HG03457 (cell line): ENCODE data around the gene COX10.
"Not testable (repeated sequence)": the region's sequence is repeated elsewhere in the genome, so short reads cannot be mapped to it uniquely, and the experiment has no call there.

Source experiments
- ATAC-seq: cut with Tn5 transposase; IDR thresholded peaks from one replicate; pipeline ENCODE4 v1.9.1; 2021; ENCODE audit warnings: moderate number of reproducible peaks; ENCODE audit not compliant: unreplicated experiment

COX10 gene

DNA sequence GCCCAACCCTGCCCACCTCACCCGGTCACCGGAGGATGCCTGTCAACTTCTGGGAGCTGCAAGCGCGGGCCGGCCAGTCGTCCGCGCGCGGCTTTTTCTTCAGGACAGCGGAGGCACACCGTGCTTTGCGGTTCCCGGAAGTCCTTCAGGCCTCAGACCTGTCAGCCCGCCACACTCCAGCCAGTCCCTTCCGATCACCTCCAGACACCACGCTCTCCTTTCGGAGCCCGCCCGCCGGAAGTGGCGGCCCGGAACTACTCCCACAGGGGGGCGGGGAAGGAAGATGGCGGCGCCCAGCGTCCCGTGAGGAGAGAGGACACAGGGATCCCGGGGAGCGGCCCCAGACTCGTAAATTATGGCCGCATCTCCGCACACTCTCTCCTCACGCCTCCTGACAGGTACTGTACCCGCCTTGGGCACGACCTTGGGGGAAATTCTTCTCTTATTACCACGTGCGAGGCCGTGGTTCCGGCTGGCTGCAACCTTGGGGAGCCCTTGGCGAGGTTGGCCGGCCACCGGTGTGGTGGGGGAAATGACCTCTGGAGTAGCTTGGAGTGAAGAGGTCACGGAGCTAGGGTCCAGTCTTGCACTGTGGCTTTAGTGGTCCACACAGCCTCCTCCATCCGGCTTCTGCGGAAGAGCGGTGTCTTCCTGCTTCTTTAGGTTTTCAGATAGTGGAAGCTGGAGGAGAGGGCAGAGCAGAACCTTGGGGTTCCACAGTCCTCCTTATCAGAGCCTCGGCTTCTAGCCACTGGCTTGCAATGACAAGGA lies at the start of gene COX10:
COX10 (plus strand) TSS at position 254 of the 771 bp plus-strand sequence; CDS start at position 356, 102 bp downstream.
- peak; percentile 98 for ATAC-seq

DNA sequence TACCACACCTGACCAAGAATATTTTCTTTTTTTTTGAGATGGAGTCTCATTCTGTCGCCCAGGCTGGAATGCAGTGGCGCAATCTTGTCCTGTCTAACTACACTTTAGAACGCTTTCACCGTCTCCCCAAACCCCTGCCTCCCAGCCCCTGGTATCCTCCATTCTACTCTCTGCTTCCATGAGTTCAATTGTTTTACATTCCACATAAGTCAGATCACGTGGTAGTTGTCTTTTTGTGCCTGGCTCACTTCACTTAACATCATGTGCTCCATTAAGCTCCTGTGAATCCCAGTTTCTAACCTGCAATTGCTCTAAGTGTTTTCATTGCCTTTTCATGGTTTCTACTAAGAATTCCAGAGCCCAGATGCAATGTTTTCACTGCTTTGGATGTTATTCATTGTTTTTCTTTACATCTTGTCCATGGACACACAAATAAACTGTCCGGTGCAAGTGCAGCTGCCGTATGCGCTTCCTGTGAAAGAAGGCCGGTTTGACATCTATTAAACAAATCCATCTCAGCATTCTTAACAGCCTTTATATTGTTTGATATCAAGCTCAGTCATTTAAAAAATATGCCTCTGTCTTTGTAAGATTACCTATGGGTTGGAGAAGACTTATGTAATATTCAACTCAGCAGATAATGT lies 47.5 kb upstream of the COX10 start:
- ATAC-seq: not testable (repeated sequence)

DNA sequence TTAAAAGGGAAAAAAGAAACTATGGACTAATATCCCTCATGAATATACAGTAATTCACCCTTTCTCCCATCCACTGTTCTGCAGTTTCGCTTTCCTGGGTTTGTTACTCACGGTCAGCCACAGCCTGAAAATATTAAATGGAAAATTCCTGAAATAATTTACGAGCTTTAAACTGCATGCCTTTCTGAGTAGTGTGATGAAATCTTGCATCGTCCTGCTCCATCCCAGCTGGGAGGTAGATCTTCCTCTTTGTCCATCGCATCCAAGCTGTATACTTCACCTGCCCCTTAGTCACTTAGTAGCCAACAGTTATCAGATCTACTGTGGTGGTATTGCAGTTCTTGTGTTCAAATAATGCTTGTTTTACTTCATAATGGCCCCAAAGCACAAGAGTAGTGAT lies 39.5 kb upstream of the COX10 start:
- not testable (repeated sequence) for ATAC-seq

DNA sequence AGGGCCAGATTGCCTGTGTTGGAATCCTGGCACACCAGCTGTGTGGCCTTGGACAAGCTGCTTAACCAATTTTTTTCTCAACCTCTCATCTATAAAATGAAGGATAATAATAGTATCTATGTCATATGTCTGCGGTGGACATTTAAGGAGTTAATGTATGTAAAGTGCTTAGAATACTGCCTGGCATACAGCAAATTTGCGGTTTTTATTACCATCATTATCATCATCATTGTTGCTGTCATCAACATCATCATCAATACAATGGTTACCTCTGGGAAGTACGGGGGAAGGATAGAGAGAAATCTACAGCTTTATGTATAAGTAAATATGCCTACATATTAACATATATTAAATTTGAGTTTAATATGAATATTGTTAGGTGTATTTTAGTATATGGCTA lies 37.1 kb upstream of the COX10 start:
- no peak for ATAC-seq

DNA sequence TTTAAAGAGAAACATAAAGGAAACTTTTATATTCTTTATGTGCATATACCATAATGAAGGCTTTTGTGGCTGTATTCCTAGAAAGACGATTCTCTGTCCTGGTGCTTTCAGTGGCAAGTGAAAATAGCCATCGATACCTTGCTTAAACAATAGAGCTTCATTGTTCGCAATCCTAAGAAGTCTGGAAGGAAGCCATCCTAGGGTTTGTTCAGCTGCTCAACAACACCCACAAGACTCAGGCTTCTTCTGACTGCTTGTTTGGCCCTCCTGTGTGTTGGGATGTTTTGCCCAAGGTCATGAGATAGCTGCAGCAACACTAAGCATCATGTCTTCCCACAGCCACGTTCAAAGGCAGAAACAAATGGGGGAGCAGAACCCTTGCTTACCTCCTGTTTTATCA lies 36.1 kb upstream of the COX10 start:
- no peak for ATAC-seq

DNA sequence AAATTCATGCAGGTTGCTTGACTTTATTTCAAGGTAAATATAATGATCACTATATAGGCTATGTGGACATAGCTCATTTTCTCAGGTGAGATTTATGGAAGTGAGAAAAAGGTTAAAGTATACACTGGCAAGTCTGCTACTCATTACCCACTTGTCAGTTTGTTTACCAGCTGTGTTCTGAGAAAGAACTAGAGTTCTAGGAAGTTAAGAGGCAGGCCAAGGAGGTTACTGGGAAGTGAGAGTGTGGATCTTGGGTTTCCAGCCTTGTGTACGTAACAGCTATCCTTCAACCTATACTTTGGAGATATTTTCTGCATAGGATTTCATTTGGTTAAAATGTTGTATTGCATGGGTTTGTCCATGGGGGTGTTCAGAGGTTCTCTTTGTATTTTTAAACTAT lies 31.9 kb upstream of the COX10 start:
- no peak for ATAC-seq

DNA sequence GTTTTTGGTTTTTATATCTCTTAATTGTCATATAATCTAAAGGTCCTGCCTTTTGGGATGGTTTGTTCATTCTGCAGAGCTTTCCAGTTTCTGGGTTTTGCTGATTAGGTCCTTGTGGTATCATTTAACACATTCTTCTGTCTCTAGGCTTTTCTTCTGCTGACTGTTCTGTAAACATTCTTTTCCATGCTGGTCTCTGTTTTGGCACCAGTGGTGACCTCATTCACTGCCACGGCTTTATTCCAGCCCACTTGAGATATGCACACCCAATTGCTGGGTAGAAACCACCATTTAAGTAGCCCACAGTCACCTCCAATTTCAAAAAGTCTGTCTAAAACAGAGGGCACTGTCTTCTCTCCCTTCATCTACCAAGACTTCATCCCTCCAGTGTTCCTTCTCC lies 31.1 kb upstream of the COX10 start:
- ATAC-seq: no peak

DNA sequence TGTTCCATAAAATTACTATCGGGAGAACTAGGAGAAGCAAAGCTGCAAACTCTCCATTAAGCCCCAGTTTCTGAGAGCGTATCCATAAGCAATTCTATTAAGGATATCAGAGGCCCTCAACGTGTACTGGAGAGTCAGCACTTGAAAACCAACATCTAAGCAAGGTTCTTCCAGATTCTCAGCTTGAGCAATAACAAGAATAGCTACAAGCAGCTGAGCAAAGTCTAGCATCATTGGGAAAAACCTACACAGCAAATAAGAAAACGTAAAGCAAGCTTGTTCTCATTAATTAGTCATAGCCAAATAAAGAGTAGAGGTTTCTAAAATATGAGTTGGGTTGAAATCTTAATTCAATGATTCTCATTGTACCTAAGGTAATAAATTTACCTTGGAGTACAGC lies 26.9 kb upstream of the COX10 start:
- no peak for ATAC-seq

DNA sequence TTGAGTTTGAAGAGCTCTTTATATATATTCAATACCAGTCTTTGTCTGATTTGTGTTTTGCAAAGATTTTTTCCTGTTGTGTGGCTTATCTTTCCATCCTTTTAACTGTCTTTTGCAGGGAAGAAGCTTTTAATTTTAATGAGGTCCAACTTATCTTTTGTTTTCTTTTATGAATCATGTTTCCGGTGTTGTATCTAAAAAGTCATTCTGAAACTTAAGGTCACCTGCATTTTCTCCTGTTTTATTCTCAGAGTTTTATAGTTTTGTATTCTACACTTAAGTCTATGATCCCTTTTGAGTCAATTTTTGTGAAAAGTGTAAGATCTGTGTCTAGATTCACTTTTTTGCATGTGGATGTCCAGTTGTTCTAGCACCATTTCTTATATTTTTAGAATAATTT lies 24.6 kb upstream of the COX10 start:
- no peak for ATAC-seq

DNA sequence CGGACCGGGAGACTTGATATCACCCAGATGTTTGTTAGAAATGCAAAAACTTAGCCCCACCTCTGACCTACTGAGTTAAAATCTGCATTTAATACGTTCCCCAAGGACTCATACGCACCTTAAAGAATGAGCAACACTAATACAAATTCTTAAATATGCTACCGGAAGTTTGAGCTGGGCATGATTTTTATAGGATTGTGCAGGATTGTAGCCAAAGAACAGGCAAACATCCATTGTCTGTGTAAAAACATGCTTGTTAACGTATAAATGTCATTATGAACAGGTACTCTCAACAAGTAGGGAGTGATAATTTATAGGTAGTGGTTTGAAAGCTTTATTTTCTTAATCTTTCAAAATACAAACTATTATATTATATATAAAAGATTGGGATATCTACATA lies 22.3 kb upstream of the COX10 start:
- ATAC-seq: no peak

DNA sequence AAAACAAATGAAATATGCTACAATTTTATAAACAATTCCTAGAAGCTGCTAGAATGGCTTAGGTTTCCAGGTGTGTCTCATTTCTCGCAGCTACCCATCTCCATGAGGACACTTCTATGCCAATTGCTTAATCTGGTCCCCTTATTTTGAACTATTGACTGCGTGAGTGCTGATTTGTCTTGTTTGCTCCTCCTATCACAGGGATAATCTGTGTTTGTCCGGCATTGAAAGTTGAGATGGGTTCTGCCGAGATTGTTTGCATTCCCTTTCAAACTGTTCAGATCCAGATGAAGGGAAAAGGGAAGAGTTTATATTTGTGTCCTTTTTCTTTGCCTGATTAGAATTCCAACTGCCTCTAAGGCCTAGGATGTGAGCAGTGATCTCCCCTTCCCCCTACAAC lies 21.7 kb upstream of the COX10 start:
- no peak for ATAC-seq

DNA sequence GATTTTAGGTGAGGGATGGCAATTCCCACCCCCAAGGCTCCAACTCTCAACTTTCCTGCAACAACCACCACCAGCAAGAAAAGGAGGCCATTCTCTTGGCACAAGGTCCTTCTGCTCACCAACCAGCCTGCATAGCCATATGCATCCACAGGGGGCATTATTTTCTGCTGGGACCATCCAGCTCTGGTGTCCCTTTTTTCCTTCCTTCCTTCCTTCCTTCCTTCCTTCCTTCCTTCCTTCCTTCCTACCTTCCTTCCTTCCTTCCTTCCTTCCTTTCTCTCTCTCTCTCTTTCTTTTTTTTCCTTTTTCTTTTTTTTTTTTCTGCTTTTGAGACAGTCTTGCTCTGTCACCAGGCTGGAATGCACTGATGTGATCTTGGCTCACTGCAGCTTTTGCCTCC lies 21.1 kb upstream of the COX10 start:
- ATAC-seq: no peak

DNA sequence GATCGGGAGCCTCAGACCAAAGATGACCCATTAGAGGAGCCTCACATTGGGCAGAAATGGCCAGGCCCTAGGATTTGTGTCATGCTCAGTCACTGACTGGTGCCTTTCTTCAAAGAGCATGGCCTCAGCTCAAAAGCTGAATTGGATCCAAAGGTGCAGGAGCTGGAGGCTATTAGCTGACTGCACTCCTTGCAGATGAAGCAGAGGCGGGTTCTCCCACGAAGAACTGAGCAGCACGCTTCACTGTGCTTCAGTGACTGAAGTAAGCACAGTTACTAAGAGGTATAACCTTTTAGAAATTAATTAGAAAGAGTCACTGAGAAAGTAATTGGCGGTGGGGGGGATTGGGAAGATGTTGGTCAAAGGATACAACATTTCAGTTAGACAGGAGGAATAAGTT lies 18.7 kb upstream of the COX10 start:
- ATAC-seq: no peak

DNA sequence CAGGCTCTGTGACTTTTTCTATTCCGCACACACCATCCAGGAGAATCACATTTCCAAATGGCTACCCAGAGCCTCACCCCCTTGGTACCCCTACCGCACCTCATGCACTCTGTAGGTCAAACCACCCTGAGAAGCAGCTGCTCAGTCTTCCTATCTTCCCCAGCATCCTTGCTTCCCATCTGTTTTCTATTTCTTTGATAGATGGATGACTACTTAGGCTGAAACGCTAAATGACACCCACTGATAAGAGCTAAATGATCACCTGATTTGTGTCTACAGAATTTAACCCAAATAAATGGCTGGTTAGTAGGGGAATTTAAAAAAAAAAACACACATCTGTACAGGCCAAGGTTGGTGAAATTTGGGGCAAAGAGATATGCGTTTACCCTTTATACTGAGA lies 17.6 kb upstream of the COX10 start:
- ATAC-seq: no peak

DNA sequence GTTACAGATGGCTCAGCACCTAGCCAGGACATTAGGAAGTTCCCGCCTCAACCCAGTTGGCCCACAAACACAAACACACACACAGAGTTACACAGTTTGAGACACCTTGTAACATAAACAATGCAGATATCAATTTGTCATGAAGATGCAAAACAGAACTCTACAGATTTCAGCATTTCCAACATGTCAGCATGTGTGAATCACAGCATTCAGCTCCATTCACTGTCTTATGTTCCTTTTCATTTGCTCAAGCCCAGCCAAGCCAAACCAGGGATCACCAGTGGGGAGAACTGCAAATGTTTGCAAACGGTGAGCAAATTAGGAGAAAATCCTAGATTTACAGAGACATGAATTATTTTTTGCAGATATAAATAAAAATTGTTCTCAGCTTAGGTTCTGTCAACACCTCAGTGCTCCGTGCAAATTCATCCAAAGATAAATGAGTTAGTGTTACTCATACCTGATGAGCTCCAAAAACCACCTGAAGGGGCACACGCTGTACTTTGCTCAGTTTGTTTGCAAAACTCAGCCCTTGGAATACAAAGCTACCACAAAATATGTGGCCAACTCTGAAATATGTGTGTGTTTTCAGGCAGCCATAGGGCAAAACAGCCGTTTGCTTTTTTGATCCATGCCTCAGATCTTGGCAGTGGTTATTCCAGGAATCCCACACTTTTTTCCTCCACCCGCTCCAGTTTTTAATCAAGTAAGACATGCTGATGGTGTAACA lies 16.3 kb upstream of the COX10 start:
- no peak for ATAC-seq

DNA sequence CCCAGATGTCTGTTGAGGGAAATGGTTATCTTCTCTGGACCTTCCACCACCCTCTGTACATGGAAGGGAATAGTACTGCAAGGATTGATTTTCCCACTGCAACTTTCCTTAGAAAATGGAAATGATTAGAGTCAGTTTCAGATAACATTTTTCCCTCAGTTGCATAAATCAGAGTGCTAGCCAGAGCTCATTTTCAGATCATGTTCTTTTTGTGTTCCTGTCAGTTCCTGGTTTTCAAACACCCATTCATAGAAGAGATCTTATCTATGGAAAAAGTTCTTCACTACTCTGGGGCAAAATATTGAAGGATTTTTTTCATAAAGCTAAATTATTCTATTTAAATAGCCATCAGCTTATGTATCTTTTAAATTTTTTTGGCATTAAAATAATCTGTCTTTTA lies 11.7 kb upstream of the COX10 start:
- no peak for ATAC-seq

DNA sequence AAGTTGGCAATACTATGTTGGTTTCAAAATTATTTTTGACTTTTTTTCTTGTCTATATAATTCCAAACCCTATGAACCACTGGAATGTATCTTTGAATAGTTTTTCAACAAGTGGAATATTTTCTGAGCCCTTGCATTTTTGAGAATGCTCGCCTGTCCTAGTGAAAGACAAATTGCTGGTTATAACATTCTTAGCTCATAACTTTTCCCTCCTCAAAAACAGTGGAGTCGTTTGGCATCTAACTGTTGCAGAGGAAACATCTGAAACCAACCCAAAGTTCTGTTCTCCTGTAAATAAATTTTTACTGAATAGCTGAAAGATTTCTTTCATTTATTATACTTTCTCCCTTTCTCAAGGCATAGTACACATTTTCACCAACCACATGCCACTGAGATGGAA lies 11.3 kb upstream of the COX10 start:
- ATAC-seq: no peak

DNA sequence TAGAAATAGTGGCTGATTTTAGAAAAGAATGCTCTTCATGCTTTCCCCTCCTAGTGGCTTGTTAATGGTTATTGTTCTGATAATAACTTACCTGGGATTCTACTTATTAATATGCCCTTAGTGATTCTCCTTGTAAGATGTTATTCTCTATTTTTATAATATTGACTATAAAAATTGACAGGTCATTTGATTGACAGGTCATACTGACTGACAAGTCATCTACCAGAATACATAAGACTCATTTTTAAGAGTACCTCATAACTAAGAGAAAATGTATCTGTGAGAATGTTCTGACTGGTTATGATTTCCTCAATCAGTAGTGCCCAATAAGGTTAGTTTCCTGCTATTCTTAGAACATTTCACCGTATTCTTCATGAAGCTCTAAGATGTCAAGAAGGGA lies 8.6 kb upstream of the COX10 start:
- ATAC-seq: no peak

DNA sequence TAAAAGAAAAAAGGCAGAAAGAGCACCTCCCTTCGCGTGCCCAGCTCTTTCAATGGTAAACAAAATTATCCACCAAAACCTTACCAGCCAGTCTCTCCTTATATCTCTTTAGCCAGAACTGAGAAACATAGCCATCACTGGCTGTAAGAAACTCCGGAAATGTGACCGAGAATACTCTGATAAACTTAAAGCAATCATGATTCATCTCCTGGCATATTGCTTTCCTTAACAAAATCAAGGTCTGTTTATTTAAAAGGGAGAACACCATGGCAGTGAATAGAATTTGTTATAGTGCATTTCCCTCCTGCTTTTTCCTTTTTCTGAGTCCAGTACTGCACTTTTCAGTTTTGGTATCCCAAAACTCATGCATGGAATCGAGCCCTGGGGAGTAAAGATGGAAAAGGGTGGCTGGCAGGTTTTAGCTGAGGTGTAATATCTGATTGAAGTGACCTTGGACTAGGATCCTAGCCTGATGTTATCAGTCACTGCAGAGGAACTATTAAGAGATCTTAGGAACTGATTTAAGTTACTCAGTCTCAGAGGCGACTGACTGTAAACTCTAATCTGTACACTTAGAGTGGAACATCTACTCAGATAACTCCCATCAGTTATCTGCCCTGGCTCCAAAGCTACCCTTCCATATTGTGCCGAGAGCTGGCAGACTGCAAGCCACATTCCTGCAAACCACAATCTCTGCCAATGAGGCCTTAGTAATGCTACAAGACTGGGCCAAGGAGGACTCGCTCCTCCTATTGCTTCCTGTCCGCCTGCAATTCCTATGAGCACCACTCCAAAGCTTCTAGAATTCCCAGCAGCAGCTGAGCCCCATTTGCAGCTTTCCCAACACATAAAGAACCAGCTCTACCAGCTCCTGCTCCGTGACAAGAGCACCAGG lies 7.4 kb upstream of the COX10 start:
- no peak for ATAC-seq

DNA sequence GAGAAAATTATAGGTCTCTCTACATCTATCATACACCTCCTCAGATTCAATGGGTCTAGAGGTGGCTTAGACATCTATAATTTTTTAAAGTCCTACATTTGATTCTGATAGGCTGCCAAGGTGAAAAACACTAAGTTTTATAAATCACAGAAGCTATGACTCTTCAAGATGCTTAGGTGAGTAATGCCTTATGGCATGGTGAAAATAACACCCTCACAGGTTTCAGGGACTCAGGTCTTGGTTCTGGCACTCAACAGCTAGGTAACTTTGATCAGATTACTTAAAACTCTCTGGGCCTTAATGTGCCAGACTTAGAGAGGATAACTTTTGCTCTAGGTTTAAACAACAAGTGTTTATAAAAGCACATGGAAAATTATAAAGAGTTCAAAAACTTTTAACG lies 2.0 kb upstream of the COX10 start:
- no peak for ATAC-seq
